ENCODE measurements around the gene SRRD.

Gene SRRD

GRCh38 chr22:26484360-26484706, 656 bp downstream of the SRRD start:
- H3K27ac ChIP-seq, result peak overlapping the region; percentile 80
- H4K20me1 ChIP-seq (ENCODE audit: insufficient read depth), result no peaks in the 10 kb centered on the region
- peak overlapping the region; percentile 94 for H3K4me2 ChIP-seq
- peaks cover 52% of the 10 kb centered on the region for H3K79me2 ChIP-seq (ENCODE audit: insufficient read depth, low read depth)
- H3K4me3 ChIP-seq (IDR thresholded peaks at IDR 0.05; ENCODE audit: insufficient read depth, low read depth, low read length), result no peak overlapping the region
- no peaks in the 10 kb centered on the region for H3K36me3 ChIP-seq (ENCODE audit: insufficient read depth)
- no peaks in the 10 kb centered on the region for H3K27me3 ChIP-seq (ENCODE audit: insufficient read depth, low read depth)
- TF ChIP-seq CTCF (conservative IDR thresholded peaks at IDR 0.05; ENCODE audit: low read depth, low read length), result no peak
- H3K4me1 ChIP-seq (ENCODE audit: low read depth, poor library complexity, severe bottlenecking), result peaks cover 66% of the 10 kb centered on the region
- H2AFZ ChIP-seq (ENCODE audit: low read depth), result peak overlapping the region; percentile 27; the same call in 1 of the 2 replicates
- H3K9ac ChIP-seq, result peak overlapping the region; percentile 82

DNA sequence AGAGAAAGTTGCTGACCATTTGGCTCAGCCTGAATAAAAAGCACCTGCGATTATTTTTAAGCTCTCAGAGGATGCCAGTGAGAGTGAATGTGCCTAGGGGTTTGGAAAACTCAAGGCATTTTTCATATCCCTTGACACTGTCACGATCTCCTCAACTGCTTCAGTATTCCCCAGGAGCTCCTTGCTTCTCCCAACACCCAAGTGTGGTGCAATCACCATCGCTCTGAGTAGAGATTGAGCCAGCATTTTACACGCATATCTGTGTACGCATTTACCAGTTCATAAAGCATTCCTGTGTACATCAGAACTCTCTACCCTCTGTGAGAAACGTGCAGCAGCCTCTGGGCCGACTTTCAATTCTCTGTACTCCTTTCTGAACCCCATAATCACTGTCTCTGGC, 1.3 kb downstream of the SRRD start:
- TF ChIP-seq CTCF (conservative IDR thresholded peaks at IDR 0.05; ENCODE audit: low read depth, low read length), result no peak
- H3K27me3 ChIP-seq (ENCODE audit: insufficient read depth, low read depth), result no peaks in the 10 kb centered on the region
- H3K79me2 ChIP-seq (ENCODE audit: insufficient read depth, low read depth), result peaks cover 56% of the 10 kb centered on the region
- no peak overlapping the region for H2AFZ ChIP-seq (ENCODE audit: low read depth)
- H3K4me1 ChIP-seq (ENCODE audit: low read depth, poor library complexity, severe bottlenecking), result peaks cover 73% of the 10 kb centered on the region
- H3K27ac ChIP-seq, result peak overlapping the region; percentile 80
- no peak overlapping the region for H3K4me3 ChIP-seq (IDR thresholded peaks at IDR 0.05; ENCODE audit: insufficient read depth, low read depth, low read length)
- peaks cover 4% of the 10 kb centered on the region; the same call in 1 of the 2 replicates for H3K36me3 ChIP-seq (ENCODE audit: insufficient read depth)
- peak overlapping the region; percentile 82; the same call in 1 of the 2 replicates for H3K9ac ChIP-seq
- H3K4me2 ChIP-seq, result peak overlapping the region; percentile 94
- H4K20me1 ChIP-seq (ENCODE audit: insufficient read depth), result no peaks in the 10 kb centered on the region

DNA sequence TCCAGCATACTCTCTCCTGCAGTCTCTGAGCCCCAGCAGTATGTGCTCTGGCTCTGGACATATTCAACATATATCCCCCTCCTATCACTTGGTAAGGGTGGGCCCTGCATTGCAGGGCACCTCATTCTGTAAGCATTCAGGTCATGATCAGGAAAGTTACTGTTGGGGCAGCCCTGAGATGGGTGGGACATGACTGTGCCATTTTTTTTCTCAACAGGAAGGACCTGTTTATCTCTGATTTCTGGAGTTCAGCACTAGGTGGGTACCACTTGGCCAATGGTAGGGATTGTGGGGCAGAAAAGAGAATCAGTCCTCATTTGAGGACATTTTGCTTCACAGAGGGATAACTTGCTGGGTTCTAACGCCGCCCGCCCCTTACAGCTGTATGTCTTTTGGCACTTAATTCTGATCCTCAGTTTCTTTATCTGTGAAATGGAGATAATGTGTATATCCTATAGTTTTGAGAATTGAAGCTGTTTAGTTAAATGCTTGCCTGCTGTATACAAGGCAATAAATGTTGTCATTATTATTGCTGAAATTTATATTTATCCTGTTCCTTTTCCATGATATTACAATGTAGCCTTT, 2.2 kb downstream of the SRRD start:
- H3K4me3 ChIP-seq (IDR thresholded peaks at IDR 0.05; ENCODE audit: insufficient read depth, low read depth, low read length), result no peak overlapping the region
- peaks cover 8% of the 10 kb centered on the region; the same call in 1 of the 2 replicates for H3K36me3 ChIP-seq (ENCODE audit: insufficient read depth)
- peak overlapping the region; percentile 82; the same call in 1 of the 2 replicates for H3K9ac ChIP-seq
- H3K79me2 ChIP-seq (ENCODE audit: insufficient read depth, low read depth), result peaks cover 61% of the 10 kb centered on the region
- peaks cover 81% of the 10 kb centered on the region for H3K4me1 ChIP-seq (ENCODE audit: low read depth, poor library complexity, severe bottlenecking)
- no peak for TF ChIP-seq CTCF (conservative IDR thresholded peaks at IDR 0.05; ENCODE audit: low read depth, low read length)
- peak overlapping the region; percentile 80 for H3K27ac ChIP-seq
- no peaks in the 10 kb centered on the region for H4K20me1 ChIP-seq (ENCODE audit: insufficient read depth)
- H3K4me2 ChIP-seq, result peak overlapping the region; percentile 94
- no peaks in the 10 kb centered on the region for H3K27me3 ChIP-seq (ENCODE audit: insufficient read depth, low read depth)
- no peak overlapping the region for H2AFZ ChIP-seq (ENCODE audit: low read depth)

DNA sequence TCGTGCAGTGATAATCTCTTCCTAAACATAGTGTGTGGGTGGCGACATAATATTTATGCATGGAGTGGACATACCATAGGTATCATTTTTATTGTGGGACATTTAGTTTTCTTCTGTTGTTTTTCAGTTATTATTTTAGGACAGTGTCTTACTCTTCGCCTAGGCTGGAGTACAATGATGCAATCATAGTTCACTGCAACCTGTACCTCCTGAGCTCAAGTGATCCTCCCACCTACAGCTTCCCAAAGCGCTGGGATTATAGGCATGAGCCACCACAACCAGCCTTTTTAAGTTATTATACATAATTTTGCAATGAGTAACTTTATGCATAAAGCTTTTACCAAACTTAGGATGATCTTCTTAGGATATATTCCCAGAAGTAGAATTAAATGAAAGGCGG, 2.7 kb downstream of the SRRD start:
- Histone ChIP-seq H3K4me2 (peak overlapping the region; percentile 94), H4K20me1 (ENCODE audit: insufficient read depth) (no peaks in the 10 kb centered on the region), H3K4me1 (ENCODE audit: low read depth, poor library complexity, severe bottlenecking) (peaks cover 81% of the 10 kb centered on the region), H3K79me2 (ENCODE audit: insufficient read depth, low read depth) (peaks cover 66% of the 10 kb centered on the region), H3K36me3 (ENCODE audit: insufficient read depth) (peaks cover 13% of the 10 kb centered on the region; the same call in 1 of the 2 replicates), H3K4me3 (IDR thresholded peaks at IDR 0.05; ENCODE audit: insufficient read depth, low read depth, low read length) (no peak overlapping the region), H2AFZ (ENCODE audit: low read depth) (no peak overlapping the region), H3K9ac (no peak overlapping the region), H3K27ac (peak overlapping the region; percentile 80; the same call in 1 of the 2 replicates), H3K27me3 (ENCODE audit: insufficient read depth, low read depth) (no peaks in the 10 kb centered on the region)
- TF ChIP-seq CTCF (conservative IDR thresholded peaks at IDR 0.05; ENCODE audit: low read depth, low read length), result no peak
